ENCODE results near the gene TMEM132C. TPM values are rescaled to one million over a fixed set of nuclear protein-coding genes. Genes with fewer than 3 reads are reported as not detected.

The TMEM132C gene
- total RNA-seq, 2 donors from 2014 or later, result 0.26 to 0.33 TPM

DNA sequence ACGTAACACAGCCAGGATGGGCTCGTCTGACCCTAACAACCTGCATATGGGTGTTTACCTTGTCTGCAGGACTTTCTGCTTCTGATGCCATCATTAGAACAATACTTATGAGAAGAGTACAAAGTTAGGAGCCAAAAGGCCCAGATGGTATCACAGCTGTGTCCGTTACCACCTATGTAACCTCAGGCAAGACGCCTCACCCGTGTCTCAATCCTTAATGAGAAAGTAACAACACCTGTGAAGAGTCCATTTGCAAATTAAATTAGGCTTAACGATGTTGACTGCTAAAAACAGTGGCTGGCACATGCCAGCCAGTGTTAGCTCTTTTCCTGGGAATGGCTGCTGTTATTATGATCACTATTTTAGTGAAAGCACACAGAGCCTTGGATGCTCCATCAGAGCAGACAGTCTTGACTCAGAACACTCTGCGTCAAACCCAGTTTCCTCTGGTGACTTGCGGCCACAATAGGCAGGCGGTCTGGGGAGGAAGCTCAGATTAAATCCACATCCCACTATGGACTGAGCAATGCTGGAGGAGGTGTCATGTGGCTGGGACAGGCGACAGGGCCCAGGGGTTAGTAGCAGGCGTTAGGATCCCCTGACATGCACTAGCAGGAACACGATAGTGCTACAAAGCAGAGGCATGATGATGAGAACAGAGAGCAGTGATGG, 431.5 kb downstream of the TMEM132C start:
- no peaks in the 10 kb centered on the region for H3K9me3 Mint-ChIP-seq

DNA sequence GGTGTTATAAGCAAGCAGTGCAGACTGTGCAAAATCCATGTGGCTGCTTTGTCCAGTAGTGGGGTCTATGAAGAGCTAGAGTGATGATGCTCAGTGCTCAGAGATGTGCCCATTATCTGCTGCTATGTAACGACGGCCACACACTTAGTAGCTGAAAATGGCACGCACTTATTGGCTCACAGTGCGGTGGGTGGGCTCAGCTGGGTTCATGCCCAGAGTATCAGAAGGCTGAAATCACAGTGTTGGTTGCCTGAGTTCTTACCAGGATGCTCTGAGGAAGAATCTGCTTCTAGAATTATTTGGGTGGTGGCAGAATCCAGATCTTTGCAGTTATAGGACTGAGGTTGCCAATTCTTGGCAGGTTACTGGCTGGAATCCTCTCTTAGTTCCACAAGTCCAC, 432.1 kb downstream of the TMEM132C start:
- H3K4me3 ChIP-seq (ENCODE audit: low read length), result no peak overlapping the region
- no peak for DNase-seq
- no peak overlapping the region for H3K27ac Mint-ChIP-seq

More for the DNA sequence above, 431.5 kb downstream of the TMEM132C start:
- Mint-ChIP-seq H3K4me1 (peaks cover 15% of the 10 kb centered on the region), H3K27ac (no peak overlapping the region), H3K36me3 (ENCODE audit: low read depth) (no peaks in the 10 kb centered on the region), H3K4me3 (no peak overlapping the region), H3K27me3 (ENCODE audit: insufficient read depth) (no peaks in the 10 kb centered on the region)
- Histone ChIP-seq H3K27me3 (ENCODE audit: control insufficient read depth, insufficient read depth, low read length, poor library complexity, severe bottlenecking) (no peaks in the 10 kb centered on the region), H3K36me3 (ENCODE audit: control insufficient read depth, insufficient read depth, low read length) (no peaks in the 10 kb centered on the region), H3K4me1 (ENCODE audit: control insufficient read depth, insufficient read depth, low read length) (no peaks in the 10 kb centered on the region), H3K9me3 (ENCODE audit: control insufficient read depth, low read length) (no peaks in the 10 kb centered on the region), H3K9ac (ENCODE audit: extremely low read depth, low read length, poor library complexity, severe bottlenecking) (no peak overlapping the region), H3K27ac (ENCODE audit: low read depth, low read length) (no peak overlapping the region), H3K4me3 (ENCODE audit: low read length) (no peak overlapping the region)
- TF ChIP-seq, protein P1, sequence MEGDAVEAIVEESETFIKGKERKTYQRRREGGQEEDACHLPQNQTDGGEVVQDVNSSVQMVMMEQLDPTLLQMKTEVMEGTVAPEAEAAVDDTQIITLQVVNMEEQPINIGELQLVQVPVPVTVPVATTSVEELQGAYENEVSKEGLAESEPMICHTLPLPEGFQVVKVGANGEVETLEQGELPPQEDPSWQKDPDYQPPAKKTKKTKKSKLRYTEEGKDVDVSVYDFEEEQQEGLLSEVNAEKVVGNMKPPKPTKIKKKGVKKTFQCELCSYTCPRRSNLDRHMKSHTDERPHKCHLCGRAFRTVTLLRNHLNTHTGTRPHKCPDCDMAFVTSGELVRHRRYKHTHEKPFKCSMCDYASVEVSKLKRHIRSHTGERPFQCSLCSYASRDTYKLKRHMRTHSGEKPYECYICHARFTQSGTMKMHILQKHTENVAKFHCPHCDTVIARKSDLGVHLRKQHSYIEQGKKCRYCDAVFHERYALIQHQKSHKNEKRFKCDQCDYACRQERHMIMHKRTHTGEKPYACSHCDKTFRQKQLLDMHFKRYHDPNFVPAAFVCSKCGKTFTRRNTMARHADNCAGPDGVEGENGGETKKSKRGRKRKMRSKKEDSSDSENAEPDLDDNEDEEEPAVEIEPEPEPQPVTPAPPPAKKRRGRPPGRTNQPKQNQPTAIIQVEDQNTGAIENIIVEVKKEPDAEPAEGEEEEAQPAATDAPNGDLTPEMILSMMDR (conservative IDR thresholded peaks at IDR 0.05), result no peak
- DNase-seq, result peak; percentile 68
- WGBS, 2 experiments (ENCODE audit: insufficient coverage in 1 of 2, insufficient read length in 1 of 2), result 81 to 89% methylated on average over 9 to 12 of the region's 12 CpGs

DNA sequence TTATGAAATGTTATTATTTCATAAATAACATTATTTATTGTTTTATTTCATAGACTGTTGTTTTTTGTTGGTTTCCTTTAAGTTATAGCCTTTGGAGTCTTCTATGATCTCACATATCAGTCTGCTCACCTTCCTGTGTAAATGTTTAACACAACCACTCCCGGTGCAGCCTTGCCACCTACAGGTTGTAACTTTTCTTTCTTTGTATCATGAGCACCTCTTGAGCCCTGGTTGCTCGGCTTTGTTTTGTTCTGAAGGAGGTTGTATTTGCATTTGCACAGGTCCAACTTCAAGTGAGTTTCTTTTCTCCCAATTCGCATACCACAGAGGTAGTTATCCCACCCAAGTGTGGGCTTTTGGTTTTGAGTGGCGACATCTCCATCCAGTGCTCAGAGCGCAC, 435.4 kb downstream of the TMEM132C start:
- Histone ChIP-seq H3K4me3 (ENCODE audit: low read length) (no peak overlapping the region), H3K9ac (ENCODE audit: extremely low read depth, low read length, poor library complexity, severe bottlenecking) (no peak overlapping the region), H3K27ac (ENCODE audit: low read depth, low read length) (no peak overlapping the region), H3K4me1 (ENCODE audit: control insufficient read depth, insufficient read depth, low read length) (no peaks in the 10 kb centered on the region), H3K36me3 (ENCODE audit: control insufficient read depth, insufficient read depth, low read length) (no peaks in the 10 kb centered on the region), H3K9me3 (ENCODE audit: control insufficient read depth, low read length) (no peaks in the 10 kb centered on the region), H3K27me3 (ENCODE audit: control insufficient read depth, insufficient read depth, low read length, poor library complexity, severe bottlenecking) (no peaks in the 10 kb centered on the region)
- Mint-ChIP-seq H3K4me1 (peaks cover 5% of the 10 kb centered on the region), H3K36me3 (ENCODE audit: low read depth) (no peaks in the 10 kb centered on the region), H3K4me3 (no peak overlapping the region), H3K9me3 (no peaks in the 10 kb centered on the region), H3K27ac (no peak overlapping the region), H3K27me3 (ENCODE audit: insufficient read depth) (no peaks in the 10 kb centered on the region)
- TF ChIP-seq, protein P1 (conservative IDR thresholded peaks at IDR 0.05), result peak; percentile 52
- DNase-seq, result no peak
- WGBS, 2 experiments (ENCODE audit: insufficient coverage in 1 of 2, insufficient read length in 1 of 2), result 91 to 94% methylated on average over 3 to 5 of the region's 5 CpGs

More for the DNA sequence above, 432.1 kb downstream of the TMEM132C start:
- Mint-ChIP-seq H3K4me1 (peaks cover 12% of the 10 kb centered on the region), H3K4me3 (no peak overlapping the region), H3K27me3 (ENCODE audit: insufficient read depth) (no peaks in the 10 kb centered on the region), H3K9me3 (no peaks in the 10 kb centered on the region), H3K36me3 (ENCODE audit: low read depth) (no peaks in the 10 kb centered on the region)
- Histone ChIP-seq H3K27ac (ENCODE audit: low read depth, low read length) (no peak overlapping the region), H3K9me3 (ENCODE audit: control insufficient read depth, low read length) (no peaks in the 10 kb centered on the region), H3K4me1 (ENCODE audit: control insufficient read depth, insufficient read depth, low read length) (no peaks in the 10 kb centered on the region), H3K36me3 (ENCODE audit: control insufficient read depth, insufficient read depth, low read length) (no peaks in the 10 kb centered on the region), H3K27me3 (ENCODE audit: control insufficient read depth, insufficient read depth, low read length, poor library complexity, severe bottlenecking) (no peaks in the 10 kb centered on the region), H3K9ac (ENCODE audit: extremely low read depth, low read length, poor library complexity, severe bottlenecking) (no peak overlapping the region)
- WGBS, 2 experiments (ENCODE audit: insufficient coverage in 1 of 2, insufficient read length in 1 of 2), result 86 to 93% methylated on average over 4 of the region's 4 CpGs
- TF ChIP-seq, protein P1 (conservative IDR thresholded peaks at IDR 0.05), result no peak
